Measurements from ENCODE around the gene SAXO2.
"Not testable (repeated sequence)": the region's sequence is repeated elsewhere in the genome, so short reads cannot be mapped to it uniquely, and the experiment has no call there.

Gene SAXO2

DNA sequence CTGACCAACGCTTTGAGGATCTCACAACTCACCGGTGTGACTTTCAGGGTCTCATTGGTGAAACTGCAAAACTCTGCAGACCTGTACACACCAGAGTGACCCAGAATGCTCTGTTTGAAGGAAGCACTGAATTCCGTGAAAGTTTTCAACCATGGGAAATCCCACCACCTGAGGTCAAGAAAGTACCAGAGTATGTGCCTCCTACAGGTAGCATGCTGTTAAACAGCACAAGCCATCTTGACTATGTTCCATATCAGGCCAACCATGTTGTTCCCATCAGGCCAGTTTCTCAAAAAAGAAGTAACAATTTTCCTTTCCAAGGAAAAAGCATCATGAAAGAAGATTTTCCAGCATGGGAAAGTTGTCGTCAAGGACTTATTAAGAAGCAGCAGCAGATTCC is 19.8 kb downstream of the SAXO2 start:
- H3K4me3 ChIP-seq (ENCODE audit: low read depth in 1 of 2, low read length in 2 of 2); H3K36me3 ChIP-seq (ENCODE audit: control insufficient read depth in 1 of 2, insufficient read depth in 2 of 2, low read length in 2 of 2); H3K27me3 ChIP-seq (ENCODE audit: control insufficient read depth in 1 of 2, insufficient read depth in 2 of 2, low read length in 2 of 2); H3K27ac ChIP-seq (ENCODE audit: low read depth, low read length); H3K9me3 ChIP-seq (ENCODE audit: control insufficient read depth in 1 of 2, low read length in 2 of 2); H3K4me1 ChIP-seq (ENCODE audit: control insufficient read depth in 1 of 2, insufficient read depth in 2 of 2, low read length in 2 of 2); H3K9ac ChIP-seq (ENCODE audit: low read depth in 1 of 2, low read length in 2 of 2): not testable (repeated sequence)

DNA sequence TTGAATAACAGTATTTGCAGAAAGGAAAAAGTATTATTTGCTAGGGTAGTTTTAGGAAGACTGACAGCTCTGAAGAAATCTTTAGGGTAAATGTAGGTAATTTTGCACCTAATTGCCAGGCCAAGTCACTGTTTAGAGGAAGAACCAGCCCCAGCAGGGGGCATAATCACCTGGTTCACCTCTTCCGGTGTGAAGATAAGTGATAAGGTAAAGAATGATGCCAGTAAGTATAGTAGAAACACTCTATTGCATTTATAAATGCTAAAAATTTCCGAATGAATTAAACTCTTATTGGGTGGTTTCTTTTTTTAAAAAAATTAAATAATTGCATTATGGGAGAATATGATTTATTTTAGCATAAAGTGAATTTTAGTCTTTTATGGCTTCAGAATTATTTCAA is 21.8 kb downstream of the SAXO2 start:
- H3K27me3 ChIP-seq (ENCODE audit: control insufficient read depth in 1 of 2, insufficient read depth in 2 of 2, low read length in 2 of 2); H3K4me3 ChIP-seq (ENCODE audit: low read depth in 1 of 2, low read length in 2 of 2); H3K9me3 ChIP-seq (ENCODE audit: control insufficient read depth in 1 of 2, low read length in 2 of 2); H3K27ac ChIP-seq (ENCODE audit: low read depth, low read length); H3K9ac ChIP-seq (ENCODE audit: low read depth in 1 of 2, low read length in 2 of 2); H3K4me1 ChIP-seq (ENCODE audit: control insufficient read depth in 1 of 2, insufficient read depth in 2 of 2, low read length in 2 of 2); H3K36me3 ChIP-seq (ENCODE audit: control insufficient read depth in 1 of 2, insufficient read depth in 2 of 2, low read length in 2 of 2): not testable (repeated sequence)

DNA sequence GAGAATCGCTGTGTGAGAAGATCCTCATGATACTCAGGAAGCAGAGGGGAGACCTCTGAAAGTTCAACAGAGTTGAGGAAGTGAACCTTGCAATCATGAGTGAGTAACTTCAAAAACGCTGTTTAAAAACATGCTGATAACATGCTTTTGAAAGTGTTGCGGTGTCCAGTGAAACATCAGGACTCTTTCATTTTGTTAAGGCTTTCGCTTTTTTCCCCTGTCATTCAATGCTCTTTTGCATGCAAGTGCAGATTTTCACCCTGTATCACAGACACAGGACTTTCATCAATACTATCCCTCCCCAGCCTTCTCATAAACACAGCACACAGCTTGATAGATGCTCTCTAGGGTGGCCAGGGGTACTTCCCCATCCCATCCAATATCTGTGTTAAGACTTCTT is 23.9 kb downstream of the SAXO2 start:
- H3K27me3 ChIP-seq (ENCODE audit: control insufficient read depth in 1 of 2, insufficient read depth in 2 of 2, low read length in 2 of 2); H3K36me3 ChIP-seq (ENCODE audit: control insufficient read depth in 1 of 2, insufficient read depth in 2 of 2, low read length in 2 of 2); H3K9ac ChIP-seq (ENCODE audit: low read depth in 1 of 2, low read length in 2 of 2); H3K27ac ChIP-seq (ENCODE audit: low read depth, low read length); H3K4me3 ChIP-seq (ENCODE audit: low read depth in 1 of 2, low read length in 2 of 2); H3K9me3 ChIP-seq (ENCODE audit: control insufficient read depth in 1 of 2, low read length in 2 of 2); H3K4me1 ChIP-seq (ENCODE audit: control insufficient read depth in 1 of 2, insufficient read depth in 2 of 2, low read length in 2 of 2): not testable (repeated sequence)

DNA sequence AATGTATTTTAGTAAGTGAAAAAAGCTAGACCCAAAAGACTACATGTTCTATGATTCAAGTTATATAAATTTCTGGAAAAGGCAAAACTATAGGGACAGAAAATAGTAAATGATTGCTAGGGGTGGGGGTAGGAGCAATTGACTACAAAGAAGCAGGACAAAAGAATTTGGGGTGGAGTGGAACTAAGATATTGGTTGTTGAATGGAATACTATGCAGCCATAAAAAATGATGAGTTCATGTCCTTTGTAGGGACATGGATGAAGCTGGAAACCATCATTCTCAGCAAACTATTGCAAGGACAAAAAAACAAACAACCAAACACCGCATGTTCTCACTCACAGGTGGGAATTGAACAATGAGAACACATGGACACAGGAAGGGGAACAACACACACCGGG is 25.6 kb downstream of the SAXO2 start:
- not testable (repeated sequence) for H3K4me1 ChIP-seq (ENCODE audit: control insufficient read depth in 1 of 2, insufficient read depth in 2 of 2, low read length in 2 of 2); H3K9ac ChIP-seq (ENCODE audit: low read depth in 1 of 2, low read length in 2 of 2); H3K4me3 ChIP-seq (ENCODE audit: low read depth in 1 of 2, low read length in 2 of 2); H3K9me3 ChIP-seq (ENCODE audit: control insufficient read depth in 1 of 2, low read length in 2 of 2); H3K27me3 ChIP-seq (ENCODE audit: control insufficient read depth in 1 of 2, insufficient read depth in 2 of 2, low read length in 2 of 2); H3K27ac ChIP-seq (ENCODE audit: low read depth, low read length); H3K36me3 ChIP-seq (ENCODE audit: control insufficient read depth in 1 of 2, insufficient read depth in 2 of 2, low read length in 2 of 2)

DNA sequence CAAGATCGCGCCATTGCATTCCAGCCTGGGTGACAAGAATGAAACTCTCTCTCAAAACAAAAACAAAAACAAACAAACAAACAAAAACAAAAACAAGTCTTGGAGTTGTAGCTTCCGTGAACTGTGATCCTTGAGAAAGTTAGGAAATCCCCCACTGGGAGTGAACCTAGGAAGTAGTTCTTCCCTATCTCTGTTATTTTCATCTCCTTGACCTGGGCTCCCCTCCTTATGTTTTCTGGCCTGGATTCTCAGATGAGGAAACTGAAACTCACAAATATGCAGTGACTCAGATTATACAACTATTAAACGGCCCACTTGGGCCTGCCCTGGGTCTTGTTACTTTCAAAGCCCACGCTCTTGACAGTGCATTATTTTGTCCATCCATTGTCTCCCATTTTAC is 29.7 kb downstream of the SAXO2 start:
- Histone ChIP-seq H3K36me3 (ENCODE audit: control insufficient read depth in 1 of 2, insufficient read depth in 2 of 2, low read length in 2 of 2) (no peaks in the 10 kb centered on the region), H3K27ac (ENCODE audit: low read depth, low read length) (no peak overlapping the region), H3K9me3 (ENCODE audit: control insufficient read depth in 1 of 2, low read length in 2 of 2) (no peaks in the 10 kb centered on the region), H3K4me1 (ENCODE audit: control insufficient read depth in 1 of 2, insufficient read depth in 2 of 2, low read length in 2 of 2) (no peaks in the 10 kb centered on the region), H3K27me3 (ENCODE audit: control insufficient read depth in 1 of 2, insufficient read depth in 2 of 2, low read length in 2 of 2) (no peaks in the 10 kb centered on the region), H3K9ac (ENCODE audit: low read depth in 1 of 2, low read length in 2 of 2) (no peak overlapping the region), H3K4me3 (ENCODE audit: low read depth in 1 of 2, low read length in 2 of 2) (no peak overlapping the region)

DNA sequence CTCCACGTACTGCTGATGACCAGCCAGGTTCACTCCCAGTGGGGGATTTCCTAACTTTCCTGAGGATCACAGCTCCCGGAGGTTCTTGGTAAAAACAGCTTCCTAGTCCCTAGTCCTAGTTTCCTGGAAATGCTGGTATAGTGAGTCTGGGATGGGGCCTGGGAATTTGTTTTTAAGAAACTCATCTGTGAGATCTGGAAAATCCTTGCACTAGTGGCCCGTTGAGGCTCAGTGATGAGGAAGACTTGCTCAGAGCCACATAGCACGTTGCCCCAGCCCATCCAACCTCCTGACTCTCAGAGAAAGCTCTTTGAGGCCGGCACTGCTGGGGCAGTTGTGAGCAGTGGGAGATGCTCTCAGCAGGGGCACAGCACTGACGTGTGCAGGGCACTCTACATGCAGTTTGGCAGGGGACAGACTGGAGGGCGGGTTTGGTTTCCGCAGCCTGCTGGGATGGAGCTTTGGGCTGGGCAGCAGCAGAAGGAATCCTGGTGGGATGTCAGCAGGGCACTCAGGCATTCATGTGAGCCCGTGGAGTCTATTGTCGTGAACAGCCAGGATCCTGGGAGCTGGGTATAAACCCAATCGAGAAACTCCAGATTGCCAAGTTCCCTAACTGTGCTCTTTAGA is 31.6 kb downstream of the SAXO2 start:
- H3K9ac ChIP-seq (ENCODE audit: low read depth in 1 of 2, low read length in 2 of 2) = no peak overlapping the region
- H3K36me3 ChIP-seq (ENCODE audit: control insufficient read depth in 1 of 2, insufficient read depth in 2 of 2, low read length in 2 of 2) = no peaks in the 10 kb centered on the region
- H3K27ac ChIP-seq (ENCODE audit: low read depth, low read length) = no peak overlapping the region
- no peaks in the 10 kb centered on the region for H3K4me1 ChIP-seq (ENCODE audit: control insufficient read depth in 1 of 2, insufficient read depth in 2 of 2, low read length in 2 of 2)
- no peaks in the 10 kb centered on the region for H3K27me3 ChIP-seq (ENCODE audit: control insufficient read depth in 1 of 2, insufficient read depth in 2 of 2, low read length in 2 of 2)
- H3K9me3 ChIP-seq (ENCODE audit: control insufficient read depth in 1 of 2, low read length in 2 of 2) = no peaks in the 10 kb centered on the region
- H3K4me3 ChIP-seq (ENCODE audit: low read depth in 1 of 2, low read length in 2 of 2) = no peak overlapping the region

DNA sequence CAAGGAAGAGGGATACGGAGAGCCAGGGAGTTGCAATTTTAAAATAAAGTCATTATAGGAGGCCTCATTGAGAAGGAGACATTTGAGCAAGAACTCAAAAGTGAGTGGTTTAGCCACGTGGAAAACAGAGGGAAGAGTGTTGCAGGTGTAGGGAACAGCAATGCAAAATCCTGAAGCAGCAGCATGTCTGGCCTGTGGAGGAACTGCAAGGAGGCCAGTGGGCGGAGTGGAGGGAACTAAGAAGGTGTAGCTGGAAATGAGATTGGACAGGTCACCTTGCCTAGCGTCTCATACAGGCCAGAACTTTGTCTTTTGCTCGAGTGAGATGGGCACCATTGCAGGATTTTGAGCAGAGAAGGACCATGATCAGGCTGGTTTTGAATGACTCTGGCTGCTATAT is 34.9 kb downstream of the SAXO2 start:
- H3K27me3 ChIP-seq (ENCODE audit: control insufficient read depth in 1 of 2, insufficient read depth in 2 of 2, low read length in 2 of 2) = no peaks in the 10 kb centered on the region
- H3K4me1 ChIP-seq (ENCODE audit: control insufficient read depth in 1 of 2, insufficient read depth in 2 of 2, low read length in 2 of 2) = no peaks in the 10 kb centered on the region
- no peak overlapping the region for H3K27ac ChIP-seq (ENCODE audit: low read depth, low read length)
- H3K4me3 ChIP-seq (ENCODE audit: low read depth in 1 of 2, low read length in 2 of 2) = no peak overlapping the region
- no peak overlapping the region for H3K9ac ChIP-seq (ENCODE audit: low read depth in 1 of 2, low read length in 2 of 2)
- H3K9me3 ChIP-seq (ENCODE audit: control insufficient read depth in 1 of 2, low read length in 2 of 2) = no peaks in the 10 kb centered on the region
- no peaks in the 10 kb centered on the region for H3K36me3 ChIP-seq (ENCODE audit: control insufficient read depth in 1 of 2, insufficient read depth in 2 of 2, low read length in 2 of 2)

DNA sequence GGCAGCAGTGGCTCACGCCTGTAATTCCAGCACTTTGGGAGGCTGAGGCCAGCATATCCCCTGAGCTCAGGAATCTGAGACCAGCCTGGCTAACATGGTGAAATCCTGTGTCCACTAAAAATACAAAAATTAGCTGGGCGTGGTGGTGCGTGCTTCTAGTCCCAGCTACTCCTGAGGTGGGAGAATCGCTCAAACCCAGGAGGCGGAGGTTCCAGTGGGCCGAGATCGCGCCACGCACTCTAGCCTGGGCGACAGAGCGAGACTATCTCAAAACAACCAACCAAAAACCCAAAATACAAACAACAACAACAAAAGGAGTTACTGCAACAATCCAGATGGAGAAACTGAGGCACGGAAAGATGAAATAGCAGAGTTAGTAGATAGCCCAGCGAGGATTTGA is 35.4 kb downstream of the SAXO2 start:
- Histone ChIP-seq H3K27ac (ENCODE audit: low read depth, low read length) (no peak overlapping the region), H3K9ac (ENCODE audit: low read depth in 1 of 2, low read length in 2 of 2) (no peak overlapping the region), H3K4me1 (ENCODE audit: control insufficient read depth in 1 of 2, insufficient read depth in 2 of 2, low read length in 2 of 2) (no peaks in the 10 kb centered on the region), H3K27me3 (ENCODE audit: control insufficient read depth in 1 of 2, insufficient read depth in 2 of 2, low read length in 2 of 2) (no peaks in the 10 kb centered on the region), H3K9me3 (ENCODE audit: control insufficient read depth in 1 of 2, low read length in 2 of 2) (no peaks in the 10 kb centered on the region), H3K4me3 (ENCODE audit: low read depth in 1 of 2, low read length in 2 of 2) (no peak overlapping the region), H3K36me3 (ENCODE audit: control insufficient read depth in 1 of 2, insufficient read depth in 2 of 2, low read length in 2 of 2) (no peaks in the 10 kb centered on the region)

DNA sequence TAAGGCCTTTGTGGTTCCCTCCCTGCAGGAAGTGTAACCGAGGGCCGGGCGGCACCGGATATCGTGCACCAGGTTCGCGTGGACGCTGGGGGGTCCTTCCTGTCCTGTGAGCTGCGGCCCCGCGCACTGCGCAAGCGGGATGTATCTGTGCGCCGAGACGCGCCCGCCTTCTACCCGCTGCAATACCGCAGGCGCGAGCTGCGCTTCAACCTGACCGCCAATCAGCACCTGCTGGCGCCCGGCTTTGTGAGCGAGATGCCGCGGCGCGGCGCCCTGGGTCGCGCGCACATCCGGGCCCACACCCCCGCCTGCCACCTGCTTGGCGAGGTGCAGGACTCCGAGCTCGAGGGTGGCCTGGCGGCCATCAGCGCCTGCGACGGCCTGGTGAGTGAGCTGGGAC is 35.9 kb downstream of the SAXO2 start:
- H3K27me3 ChIP-seq (ENCODE audit: control insufficient read depth in 1 of 2, insufficient read depth in 2 of 2, low read length in 2 of 2) = no peaks in the 10 kb centered on the region
- no peaks in the 10 kb centered on the region for H3K9me3 ChIP-seq (ENCODE audit: control insufficient read depth in 1 of 2, low read length in 2 of 2)
- no peaks in the 10 kb centered on the region for H3K4me1 ChIP-seq (ENCODE audit: control insufficient read depth in 1 of 2, insufficient read depth in 2 of 2, low read length in 2 of 2)
- H3K4me3 ChIP-seq (ENCODE audit: low read depth in 1 of 2, low read length in 2 of 2) = no peak overlapping the region
- H3K36me3 ChIP-seq (ENCODE audit: control insufficient read depth in 1 of 2, insufficient read depth in 2 of 2, low read length in 2 of 2) = no peaks in the 10 kb centered on the region
- H3K9ac ChIP-seq (ENCODE audit: low read depth in 1 of 2, low read length in 2 of 2) = no peak overlapping the region
- H3K27ac ChIP-seq (ENCODE audit: low read depth, low read length) = no peak overlapping the region

DNA sequence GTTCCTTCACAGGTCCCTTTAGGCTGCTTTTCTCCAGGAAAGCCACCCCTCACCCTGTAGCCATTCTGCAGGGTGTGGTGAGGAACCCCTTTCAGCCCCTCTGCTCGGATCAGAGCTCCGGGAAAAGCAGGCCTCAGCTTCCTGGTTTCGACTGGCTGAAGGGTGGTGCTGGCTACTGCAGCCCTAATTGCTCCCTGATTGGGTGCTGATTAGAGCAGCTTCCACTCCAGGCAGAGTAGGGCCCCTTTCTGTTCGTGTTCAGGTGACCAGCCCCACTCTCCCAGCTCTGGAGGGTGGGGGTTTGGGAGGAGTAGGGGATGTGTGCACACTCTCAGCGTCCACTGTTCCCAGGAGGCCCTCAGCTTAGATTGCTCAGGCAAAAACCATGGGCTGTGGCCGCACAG is 36.9 kb downstream of the SAXO2 start:
- H3K27ac ChIP-seq (ENCODE audit: low read depth, low read length); H3K9me3 ChIP-seq (ENCODE audit: control insufficient read depth in 1 of 2, low read length in 2 of 2); H3K36me3 ChIP-seq (ENCODE audit: control insufficient read depth in 1 of 2, insufficient read depth in 2 of 2, low read length in 2 of 2); H3K27me3 ChIP-seq (ENCODE audit: control insufficient read depth in 1 of 2, insufficient read depth in 2 of 2, low read length in 2 of 2); H3K9ac ChIP-seq (ENCODE audit: low read depth in 1 of 2, low read length in 2 of 2); H3K4me1 ChIP-seq (ENCODE audit: control insufficient read depth in 1 of 2, insufficient read depth in 2 of 2, low read length in 2 of 2); H3K4me3 ChIP-seq (ENCODE audit: low read depth in 1 of 2, low read length in 2 of 2): not testable (repeated sequence)

DNA sequence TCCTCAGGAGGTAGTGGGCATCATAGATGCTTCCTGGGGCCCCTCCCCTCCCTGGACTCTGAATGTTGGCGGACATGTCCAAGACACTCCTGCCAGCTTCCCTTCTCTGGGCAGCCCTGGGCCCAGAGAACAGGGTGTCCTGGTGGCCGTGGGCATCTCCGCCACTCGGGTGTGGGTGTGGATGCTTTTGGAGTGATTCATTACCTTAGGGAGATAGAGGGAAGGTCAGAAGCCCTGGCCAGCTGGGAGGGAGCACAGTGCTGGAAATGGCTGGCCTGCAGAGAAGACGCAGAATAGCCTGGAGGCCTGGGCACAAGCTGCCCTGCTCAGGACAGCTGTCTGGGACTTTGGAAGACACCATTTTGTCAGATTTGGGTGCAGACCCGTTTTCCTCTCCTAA is 37.7 kb downstream of the SAXO2 start:
- H3K9ac ChIP-seq (ENCODE audit: low read depth in 1 of 2, low read length in 2 of 2); H3K9me3 ChIP-seq (ENCODE audit: control insufficient read depth in 1 of 2, low read length in 2 of 2); H3K27me3 ChIP-seq (ENCODE audit: control insufficient read depth in 1 of 2, insufficient read depth in 2 of 2, low read length in 2 of 2); H3K4me3 ChIP-seq (ENCODE audit: low read depth in 1 of 2, low read length in 2 of 2); H3K27ac ChIP-seq (ENCODE audit: low read depth, low read length); H3K36me3 ChIP-seq (ENCODE audit: control insufficient read depth in 1 of 2, insufficient read depth in 2 of 2, low read length in 2 of 2); H3K4me1 ChIP-seq (ENCODE audit: control insufficient read depth in 1 of 2, insufficient read depth in 2 of 2, low read length in 2 of 2): not testable (repeated sequence)
